ENCODE data around the gene TBC1D1.

DNA sequence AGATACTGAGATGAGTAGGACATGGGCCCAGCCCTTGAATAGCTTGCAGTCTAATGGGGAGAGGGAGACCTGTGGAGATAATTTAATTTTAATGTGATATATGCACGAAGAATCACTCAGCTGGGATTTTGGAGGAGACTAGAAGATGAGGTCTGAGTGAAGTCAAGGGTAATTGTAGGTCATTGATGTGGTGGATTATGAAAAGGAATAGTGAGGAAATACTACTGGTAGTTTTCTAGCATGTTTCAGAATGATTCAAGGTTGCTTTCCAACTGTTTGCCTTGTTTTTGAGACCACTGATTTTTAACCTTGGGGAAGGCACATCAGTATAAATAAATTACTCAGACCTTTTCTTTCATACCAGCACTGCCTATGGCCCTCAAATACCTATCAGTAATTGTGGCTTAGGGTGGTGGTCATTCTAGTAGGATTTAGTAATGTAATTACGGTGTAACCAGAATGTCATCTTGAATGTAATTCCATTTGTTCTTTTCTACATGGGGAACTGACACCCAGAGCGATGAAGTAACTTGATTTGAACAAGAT, 94.9 kb downstream of the TBC1D1 start:
- TF ChIP-seq POLR2A (IDR thresholded peaks at IDR 0.05; ENCODE audit: low read depth, low read length), result no peak
- TF ChIP-seq, protein P1, sequence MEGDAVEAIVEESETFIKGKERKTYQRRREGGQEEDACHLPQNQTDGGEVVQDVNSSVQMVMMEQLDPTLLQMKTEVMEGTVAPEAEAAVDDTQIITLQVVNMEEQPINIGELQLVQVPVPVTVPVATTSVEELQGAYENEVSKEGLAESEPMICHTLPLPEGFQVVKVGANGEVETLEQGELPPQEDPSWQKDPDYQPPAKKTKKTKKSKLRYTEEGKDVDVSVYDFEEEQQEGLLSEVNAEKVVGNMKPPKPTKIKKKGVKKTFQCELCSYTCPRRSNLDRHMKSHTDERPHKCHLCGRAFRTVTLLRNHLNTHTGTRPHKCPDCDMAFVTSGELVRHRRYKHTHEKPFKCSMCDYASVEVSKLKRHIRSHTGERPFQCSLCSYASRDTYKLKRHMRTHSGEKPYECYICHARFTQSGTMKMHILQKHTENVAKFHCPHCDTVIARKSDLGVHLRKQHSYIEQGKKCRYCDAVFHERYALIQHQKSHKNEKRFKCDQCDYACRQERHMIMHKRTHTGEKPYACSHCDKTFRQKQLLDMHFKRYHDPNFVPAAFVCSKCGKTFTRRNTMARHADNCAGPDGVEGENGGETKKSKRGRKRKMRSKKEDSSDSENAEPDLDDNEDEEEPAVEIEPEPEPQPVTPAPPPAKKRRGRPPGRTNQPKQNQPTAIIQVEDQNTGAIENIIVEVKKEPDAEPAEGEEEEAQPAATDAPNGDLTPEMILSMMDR (IDR thresholded peaks at IDR 0.05; ENCODE audit: extremely low read depth in 1 of 2, insufficient read depth in 1 of 2, low read depth in 1 of 2, low read length in 2 of 2), result no peak
- no peak for TF ChIP-seq EZH2 (IDR thresholded peaks at IDR 0.05; ENCODE audit: borderline replicate concordance, low read depth, low read length, severe bottlenecking)
- TF ChIP-seq FOS (IDR thresholded peaks at IDR 0.05; ENCODE audit: borderline replicate concordance, insufficient read depth, low read length), result no peak
- no peak for TF ChIP-seq MYC (IDR thresholded peaks at IDR 0.05; ENCODE audit: low read depth, low read length)
- no peak for TF ChIP-seq JUN (IDR thresholded peaks at IDR 0.05; ENCODE audit: borderline replicate concordance, insufficient read depth, insufficient read length, low read depth)
- TF ChIP-seq, protein P2, sequence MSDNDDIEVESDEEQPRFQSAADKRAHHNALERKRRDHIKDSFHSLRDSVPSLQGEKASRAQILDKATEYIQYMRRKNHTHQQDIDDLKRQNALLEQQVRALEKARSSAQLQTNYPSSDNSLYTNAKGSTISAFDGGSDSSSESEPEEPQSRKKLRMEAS (IDR thresholded peaks at IDR 0.05; ENCODE audit: insufficient read depth, insufficient read length), result no peak

Measured in endothelial cell of umbilical vein (primary cell).